Activated CD4-positive, CD25-positive, alpha-beta regulatory T cell (primary cell): ENCODE data around the gene RPLP2.

Source experiments
- DNase-seq, 4 experiments: peaks; one replicate each; lab custom pipeline; 2025; lab: John Stamatoyannopoulos, UW

The RPLP2 gene

DNA sequence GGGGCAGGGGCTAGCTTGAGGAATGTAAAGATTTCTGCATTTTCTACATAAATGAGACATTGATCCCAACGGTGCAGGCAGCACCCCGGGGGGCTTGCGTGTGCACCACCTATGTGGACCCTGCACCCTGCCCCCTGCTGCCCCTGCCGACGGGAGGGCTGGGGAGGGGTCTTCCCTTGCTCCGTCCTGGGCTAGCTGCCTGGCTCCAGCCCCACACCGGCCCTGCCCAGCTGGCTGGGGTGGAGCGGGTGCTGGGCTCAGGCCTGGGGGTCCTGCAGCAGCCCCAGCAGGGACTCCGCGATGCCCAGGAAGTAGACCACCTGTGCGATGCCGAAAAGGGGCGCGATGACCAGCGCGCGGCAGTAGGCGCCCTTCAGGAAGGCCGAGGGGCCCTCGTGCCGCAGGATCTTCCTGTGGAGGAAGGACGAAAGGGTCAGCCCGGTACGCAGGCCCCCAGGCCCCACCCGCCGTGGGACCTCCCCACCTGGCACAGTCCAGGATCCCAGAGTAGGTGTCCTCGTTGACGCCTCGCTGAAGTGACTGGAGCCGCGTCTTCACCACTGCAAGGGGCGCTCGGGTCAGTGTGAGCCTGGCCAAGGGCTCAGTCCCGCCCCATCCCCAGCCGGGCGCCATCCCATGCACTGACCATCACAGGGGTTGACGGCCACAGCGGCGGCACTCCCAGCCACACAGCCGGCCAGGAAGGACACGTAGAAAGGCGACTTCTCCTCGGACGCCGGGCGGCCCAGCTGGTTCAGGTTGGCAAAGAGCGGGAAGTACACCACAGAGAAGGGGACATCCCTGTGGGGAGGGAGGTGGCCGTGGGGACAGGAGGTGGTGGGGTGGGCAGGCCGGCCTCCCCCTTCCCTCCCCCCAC, 17.9 kb upstream of the RPLP2 start:
- DNase-seq: no peak

DNA sequence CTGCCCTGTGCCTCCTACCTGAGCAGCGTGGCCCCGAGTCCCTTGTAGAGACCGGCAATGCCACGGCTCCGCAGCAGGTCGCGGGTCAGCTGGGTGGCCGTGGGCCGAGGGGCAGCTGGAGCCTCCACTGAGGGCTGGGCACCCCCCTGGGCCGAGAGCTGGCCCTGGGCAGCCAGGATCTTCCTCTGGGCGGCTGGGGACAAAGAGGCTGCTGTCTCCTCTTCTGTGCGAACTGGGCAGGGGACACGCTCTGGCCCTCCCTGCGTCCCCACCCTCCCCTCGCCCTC, 17.3 kb upstream of the RPLP2 start:
- DNase-seq: no peak

DNA sequence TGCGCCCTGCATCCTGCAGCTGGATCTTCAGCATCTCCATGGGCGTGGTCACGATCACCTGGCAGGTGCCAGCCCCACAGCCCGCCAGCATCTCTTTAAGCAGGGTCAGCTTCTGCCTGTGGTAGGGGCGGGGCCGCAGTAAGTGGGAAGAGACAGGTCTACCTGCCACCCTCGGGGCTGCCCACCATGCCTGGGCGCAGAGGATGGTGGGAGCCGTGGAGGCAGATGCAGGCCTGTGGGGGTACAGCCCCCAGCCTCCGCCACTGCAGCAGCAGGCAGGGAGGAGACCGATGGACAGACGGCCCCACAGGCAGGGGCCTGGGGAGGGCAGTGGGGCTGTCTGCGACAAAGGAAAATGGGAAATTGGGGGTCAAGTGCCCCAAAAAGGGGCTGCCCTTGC, 16.9 kb upstream of the RPLP2 start:
- DNase-seq: no peak

DNA sequence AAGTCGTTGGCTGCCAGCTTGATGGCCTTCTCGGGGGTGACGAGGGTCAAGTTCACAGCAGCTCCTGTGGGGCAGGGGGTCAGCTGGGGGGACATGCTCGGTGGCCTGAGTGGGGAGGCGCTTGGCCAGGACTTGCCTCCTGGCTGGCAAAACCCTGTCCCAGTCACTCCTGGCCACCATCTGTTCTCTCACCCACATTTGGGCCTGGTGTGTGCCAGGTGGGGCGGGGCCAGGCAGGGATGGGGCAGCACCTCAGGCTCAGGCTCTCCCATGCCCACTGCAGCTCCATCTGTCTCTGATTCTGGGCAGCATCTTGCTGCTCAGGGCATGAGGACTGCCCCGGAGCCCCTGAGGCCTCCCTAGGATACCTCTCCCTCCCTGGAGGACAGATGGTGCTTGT, 16.2 kb upstream of the RPLP2 start:
- DNase-seq: no peak

DNA sequence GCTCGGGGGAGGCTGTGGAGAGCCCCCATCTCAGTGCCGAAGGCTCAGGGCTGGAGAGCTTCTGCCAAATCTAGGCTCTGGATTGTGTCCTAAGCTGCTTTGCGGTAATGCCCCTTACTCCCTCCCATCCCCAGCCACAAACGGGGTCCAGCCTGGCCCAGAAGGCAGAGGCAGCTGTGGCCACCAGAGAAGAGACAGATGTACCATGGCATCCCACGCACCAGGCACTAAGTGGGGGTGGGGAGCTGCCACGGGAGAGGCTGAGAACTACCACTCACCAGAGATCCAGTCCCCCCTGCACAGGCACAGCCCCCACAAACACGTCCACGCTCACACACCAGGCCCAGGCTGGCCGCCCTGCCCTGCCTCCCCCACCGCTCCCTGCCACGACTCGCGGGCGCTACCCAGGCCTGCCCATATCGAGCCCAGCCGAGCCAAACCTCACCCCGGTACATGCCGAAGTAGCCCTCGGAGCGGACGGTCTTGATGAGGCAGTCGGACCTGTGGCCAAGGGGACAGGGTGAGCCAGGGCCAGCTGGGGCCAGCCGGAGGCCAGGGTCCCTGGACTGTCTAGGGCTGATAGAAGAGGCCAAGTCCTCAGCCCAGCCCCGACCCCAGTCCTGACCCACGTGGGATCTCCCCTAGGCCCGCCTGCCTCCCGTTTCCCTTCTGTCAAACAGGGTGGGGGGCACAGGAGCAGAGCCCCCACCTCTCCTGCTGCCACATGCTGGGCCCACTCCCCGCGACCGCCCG, 15.6 kb upstream of the RPLP2 start:
- DNase-seq: no peak

DNA sequence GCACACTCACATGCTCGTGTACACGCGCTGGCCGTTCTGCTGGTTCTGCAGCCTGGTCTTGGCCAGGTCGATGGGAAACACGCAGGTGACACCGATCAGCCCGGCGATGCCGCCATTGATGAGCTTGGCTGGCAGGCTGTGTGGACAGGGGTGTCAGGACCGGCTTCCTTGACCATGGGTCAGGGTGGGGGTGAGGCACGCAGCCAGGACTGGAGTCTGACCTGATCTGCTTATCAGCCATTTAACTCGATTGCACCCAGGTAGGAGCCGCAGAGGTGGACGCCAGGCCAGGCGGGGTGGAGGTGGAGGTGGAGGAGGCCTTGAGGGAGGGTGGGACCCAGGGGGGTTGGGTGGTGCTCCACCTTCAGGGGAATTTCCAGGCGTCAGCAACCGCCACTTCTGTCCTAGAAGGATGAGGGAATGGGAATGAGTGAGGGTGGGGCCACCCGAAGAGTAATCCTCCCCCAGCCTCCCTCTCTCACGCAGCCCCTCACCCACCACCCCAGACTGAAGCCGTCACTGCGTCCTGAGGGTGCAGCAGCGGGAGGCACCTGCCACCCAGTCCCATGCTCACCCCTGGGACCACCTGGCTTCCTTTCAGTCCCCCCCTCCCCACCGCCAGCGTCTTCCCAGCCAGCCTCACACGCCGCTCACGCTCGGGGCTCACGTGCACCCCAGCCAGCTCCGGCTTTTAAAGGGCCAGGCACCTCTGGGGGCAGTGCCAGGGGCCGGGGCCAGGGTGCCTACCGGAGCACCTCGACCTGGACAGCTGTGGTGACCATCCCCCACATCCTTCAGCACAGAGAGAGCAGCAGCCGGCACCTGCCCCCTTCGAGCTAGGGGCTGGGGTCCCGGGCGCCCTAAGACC, 14.8 kb upstream of the RPLP2 start:
- DNase-seq: no peak

DNA sequence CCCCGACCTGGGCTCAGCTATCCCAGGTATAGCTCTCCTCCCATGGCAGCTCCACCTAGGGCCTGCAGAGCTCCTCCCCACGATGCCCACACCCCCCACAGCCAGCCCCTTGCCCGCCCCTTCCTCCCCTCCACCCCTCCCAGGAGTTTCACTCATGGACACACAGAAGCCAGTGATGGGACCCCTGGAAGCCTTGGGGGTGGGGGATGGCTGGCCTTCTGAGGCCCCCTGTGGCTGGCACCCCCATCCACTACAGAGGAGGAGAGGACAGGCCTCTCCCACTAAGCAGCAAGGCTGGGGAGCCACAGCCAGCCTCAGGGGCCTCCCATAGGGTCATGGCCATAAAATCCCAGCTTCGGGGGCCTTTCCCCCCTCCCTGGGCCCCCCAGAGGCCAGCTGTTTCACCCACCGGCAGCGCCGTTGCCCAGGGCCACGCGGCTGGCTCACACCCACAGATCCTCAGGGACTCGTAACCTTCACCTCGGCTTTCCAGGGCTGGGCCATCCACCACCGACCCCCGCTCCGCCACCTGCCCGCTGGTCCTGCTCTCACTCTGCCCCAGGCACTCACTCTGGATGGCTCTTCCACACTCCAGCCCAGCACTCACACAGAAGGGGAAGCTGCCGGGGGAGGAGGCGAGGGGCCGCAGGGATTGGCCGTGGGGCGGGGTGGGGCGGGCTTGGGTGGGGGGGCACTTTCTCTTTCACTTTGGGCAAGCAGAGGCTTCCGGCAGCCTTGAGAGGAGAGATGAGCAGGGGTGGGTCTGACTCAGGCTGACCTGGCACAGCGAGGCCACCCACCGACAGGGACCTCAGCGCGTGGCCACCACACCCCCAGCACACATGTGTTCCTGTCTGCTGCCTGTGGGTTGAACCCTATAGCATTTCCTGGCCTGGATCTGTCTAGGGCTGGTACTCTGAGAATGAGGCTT, 13.9 kb upstream of the RPLP2 start:
- DNase-seq: peak; percentile 74 to 84 (median 76)

DNA sequence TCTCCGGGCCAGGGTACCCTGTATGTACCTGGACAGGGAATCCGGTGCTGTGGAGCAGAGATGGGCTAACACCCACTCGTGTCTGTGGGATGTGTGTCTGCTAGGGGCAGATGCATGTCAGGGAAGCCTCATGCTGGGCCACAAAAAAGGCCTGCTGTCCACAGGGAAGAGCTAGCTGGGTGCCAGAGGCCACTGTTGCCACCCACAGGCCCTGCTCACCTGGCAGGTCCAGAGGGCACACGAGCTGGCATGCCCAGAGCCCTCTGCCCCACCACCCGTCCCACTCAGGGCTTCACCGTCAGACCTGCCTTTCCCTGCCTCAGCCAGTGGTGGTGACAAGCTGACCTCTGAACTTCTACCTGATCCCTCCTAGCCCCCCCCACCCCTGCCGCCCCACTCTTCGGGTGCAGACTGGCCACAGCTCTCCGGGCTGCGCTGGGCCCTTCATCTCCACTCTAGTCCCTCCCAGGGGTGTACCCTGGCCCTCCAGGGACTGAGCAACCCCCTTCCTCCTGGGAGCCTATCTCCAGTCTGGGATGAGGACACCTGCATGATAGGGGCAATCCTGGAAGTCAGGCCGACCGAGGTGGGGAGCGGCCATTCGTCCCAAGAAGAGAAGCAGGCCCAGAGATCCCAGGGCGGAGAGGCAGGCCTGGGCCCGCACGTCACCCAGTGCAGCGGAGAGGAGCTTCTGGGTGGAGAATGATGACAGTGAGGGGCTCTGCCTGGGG, 13.0 kb upstream of the RPLP2 start:
- DNase-seq: no peak

DNA sequence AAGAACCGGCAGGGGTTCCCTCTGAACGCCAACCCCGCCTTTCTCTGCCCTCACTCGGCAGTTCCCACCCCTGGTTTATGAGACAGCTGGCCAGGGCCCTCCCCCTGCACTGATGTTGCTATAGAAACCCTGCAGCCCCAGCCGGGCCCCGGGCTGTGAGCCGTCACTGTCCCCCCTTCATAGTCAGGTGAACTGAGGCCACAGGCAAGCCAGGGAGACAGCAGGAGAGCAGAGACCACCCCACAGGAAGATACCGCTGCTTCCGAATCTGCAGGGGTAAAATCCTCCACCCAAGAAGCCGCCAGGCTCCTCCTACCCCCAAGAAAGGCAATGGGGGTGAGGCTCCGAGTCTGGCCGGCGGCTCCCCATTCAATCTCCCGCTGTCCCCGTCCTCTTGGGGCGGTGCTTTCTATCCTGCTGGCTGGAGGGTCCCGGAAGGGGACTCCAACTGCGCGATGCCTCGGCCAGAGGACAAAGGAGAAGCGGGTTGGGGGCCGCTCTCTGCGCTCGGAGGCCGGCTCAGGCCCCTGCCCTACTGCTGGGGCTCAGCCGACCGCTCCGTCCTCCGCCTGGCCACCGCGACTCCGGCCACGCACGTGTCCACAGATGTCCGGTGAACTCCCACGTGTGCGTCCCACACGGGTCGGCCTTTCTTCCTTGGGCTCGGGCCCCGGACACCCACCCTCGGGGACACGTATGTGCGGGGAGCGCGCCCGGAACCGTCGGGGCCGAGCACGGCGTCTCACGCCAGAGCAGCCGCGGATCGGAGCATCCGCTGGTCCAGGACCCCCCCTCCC, 12.3 kb upstream of the RPLP2 start:
- DNase-seq: peak; percentile 52 to 70 (median 60)

DNA sequence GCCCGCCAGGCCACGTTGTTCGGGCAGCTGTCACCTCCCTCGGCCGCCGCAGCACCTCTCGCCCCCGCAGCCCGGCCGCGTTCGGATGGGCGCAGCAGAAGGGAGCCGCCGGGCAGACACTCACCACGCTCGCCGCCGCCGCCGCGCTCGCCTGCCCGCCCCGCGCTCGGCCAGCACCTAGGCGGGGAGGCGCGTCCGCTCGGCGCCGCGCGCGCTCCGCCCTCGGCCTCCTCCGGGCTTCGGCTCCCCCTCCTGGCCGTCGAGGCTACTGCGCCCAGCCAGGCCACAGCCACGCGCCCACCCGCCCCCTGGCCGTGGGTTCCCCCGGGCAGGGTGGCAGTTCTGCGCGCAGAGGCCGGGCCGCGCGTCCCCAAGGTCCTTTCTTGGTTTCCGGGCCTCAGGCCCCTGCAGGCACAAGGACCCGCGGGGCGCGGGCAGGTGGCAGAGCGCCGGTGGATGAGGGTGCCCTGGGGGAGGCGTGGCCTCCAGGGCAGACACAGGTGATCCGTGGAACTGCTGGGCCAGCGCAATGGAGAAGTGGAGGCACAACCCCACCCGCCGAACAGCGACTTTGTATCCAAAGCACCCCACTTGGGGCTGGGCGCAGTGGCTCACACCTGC, 11.6 kb upstream of the RPLP2 start, which contains the start of gene SLC25A22:
Gene SLC25A22 (minus strand): TSS at position 189 of the 621 bp plus-strand sequence. CDS start 3,275 bp downstream, outside the sequence.
- DNase-seq: peak; percentile 65 to 76 (median 74)

DNA sequence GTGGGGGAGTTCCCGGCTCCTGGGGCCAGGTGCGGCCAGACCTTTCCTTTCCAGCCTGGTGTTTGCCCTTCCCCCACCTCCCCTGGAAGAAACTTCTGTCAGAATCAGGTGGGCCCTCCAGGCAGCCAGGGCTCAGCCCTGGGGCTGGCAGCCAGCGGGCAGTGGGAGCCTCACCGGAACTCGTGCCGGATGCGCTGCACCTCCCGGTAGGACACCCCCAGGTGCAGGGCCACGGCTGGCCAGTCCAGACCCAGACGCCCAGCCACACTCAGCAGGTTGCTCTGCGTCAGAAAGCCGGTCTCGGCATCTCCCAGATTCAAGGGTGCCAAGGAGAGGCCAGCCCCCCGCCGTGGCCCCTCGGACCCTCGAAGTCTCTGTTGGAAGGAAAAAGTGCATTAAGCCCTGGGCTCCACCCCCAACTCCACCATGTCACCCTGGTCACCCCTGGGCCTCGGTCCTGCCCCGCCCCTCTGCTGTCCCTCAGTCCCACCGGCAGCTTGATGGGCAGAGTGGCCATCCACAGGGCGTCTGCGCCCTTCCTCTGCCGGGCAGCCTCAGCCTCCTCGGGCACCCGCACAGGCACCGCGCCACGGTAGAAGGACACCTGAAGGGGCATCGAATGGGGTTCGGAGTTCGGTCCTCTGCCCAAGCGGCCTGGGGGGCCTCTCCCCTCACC, 10.0 kb upstream of the RPLP2 start:
- DNase-seq: no peak

DNA sequence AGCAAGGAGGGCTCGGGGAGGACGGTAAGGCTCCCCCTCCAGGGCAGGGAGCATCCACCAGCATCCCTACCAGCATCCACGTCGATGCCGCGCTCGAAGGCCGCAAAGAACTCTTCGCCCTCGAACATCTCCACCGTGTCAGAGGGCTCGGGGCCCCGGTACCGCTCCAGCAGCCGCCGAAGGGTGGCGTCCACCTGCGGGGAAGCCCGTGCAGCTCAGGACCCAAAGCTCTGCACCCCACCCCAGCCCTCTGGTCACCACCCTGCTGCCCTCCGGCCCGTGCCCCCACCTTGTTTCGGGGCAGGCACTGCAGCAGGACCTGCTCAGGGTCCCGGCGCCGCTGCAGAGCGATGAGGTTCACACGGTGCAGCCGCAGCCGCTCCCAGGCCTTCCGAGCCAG, 9.3 kb upstream of the RPLP2 start:
- DNase-seq: no peak

DNA sequence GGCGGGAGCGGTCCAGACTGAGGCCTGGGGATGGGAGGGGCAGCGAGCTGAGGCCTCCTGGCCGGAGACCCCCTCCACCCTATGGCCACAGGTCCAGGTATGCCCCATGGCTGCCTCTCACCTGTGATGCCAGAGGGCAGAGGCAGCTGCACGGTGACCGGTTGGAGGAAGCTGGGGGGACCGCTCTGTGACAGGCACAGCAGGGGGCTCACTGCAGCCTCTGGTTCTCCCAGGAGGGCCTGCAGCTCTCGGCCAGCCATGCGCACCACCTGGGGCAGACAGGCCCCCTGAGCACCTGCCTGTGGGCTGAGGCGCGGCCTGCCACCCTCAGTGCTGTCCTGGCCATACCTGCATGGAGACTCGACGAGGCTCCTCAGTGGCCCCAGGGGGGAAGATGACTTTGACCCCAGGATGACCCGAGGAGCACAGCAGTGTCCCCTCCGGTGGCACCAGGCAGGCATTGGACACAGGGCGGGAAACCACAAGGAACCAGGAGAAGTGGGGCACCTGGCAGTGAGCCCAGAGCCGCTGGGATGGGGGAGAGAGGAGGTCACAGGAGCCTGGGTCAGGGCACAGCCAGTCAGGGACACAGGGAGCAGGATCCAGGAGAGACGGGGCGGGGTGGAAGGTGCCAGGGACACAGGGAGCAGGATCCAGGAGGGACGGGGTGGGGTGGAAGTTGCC, 8.5 kb upstream of the RPLP2 start:
- DNase-seq: no peak

DNA sequence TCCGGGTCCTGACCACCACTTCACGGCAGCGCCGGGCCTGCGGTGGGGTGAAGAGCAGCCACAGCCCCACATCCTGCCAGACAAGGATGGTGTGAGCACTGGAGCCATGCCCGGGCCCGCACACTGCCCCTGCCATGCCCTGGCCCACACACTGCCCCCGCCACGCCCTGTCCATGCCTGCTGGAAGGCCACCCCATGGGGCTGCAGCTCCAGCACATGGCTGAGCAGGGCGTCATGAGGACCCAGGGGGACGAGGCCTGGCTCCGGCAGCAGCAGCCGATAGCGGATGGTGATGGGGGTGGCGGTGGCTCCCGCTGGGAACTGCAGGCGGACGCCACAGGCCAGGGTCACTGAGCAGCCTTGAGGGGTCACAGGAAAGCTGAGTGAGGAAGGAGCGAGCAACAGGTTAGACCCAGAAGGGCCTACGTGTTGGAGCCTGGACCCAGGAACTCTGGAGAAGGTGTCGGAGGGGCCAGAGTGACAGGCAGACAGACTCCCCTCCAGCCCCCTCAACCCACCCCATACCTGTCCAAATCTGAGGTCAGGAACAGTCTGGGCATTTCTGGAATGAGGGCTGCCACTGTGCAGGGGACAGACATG, 7.6 kb upstream of the RPLP2 start:
- DNase-seq: no peak

DNA sequence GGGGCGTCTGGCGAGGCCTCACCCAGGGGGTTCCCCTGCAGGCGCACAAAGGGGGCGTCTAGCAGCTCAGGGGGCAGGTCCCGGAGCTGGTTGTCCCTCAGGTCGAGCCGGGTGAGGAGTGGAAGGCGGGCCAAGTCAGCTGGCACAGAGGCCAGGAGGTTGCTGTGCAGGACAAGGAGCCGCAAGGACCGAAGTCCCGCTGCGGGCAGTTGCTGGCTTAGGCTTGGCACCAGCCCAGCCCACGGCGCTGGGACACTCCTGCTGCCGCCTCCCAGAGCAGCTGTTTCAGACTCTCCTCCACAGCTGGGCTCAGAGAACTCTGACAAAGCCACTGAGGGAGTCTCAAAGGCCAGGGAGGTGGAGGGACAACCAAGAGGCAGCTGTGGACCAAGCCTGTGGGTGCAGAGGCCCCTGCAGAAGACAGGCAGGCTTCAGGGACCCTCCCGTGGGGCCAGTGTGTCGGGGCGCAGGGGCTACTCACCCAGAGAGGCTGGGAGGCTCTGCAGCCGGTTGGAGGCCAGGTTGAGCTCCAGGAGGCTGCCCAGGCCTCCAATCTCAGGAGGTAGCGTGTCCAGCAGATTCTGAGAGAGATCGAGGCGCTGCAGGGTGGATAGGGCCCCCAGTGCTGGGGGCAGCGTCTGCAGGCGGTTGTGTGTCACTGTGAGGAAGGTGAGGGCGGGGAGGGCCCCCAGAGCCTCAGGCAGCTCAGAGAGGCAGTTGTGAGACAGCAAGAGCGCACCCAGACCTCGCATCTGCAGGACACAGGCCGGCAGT, 6.9 kb upstream of the RPLP2 start:
- DNase-seq: no peak

DNA sequence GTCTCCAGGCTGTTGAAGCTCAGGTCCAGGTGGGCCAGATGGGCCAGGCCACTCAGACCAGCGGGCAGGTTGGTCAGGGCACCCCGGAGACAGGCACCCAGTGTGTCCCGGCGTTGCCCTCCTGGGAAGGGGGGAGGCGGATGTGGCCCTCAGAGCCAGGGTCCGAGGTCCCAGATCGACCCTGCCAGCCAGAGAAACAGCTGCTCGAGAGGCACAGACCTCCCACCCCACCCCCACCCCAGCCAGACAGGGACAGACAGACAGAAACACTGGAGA, 6.4 kb upstream of the RPLP2 start:
- DNase-seq: no peak
